ENCODE data around the gene ZNF436. TPM values are rescaled to one million over a fixed set of nuclear protein-coding genes. Genes with fewer than 3 reads are reported as not detected.

The ZNF436 gene
- total and polyA plus RNA-seq, 9 of the 15 experiments (the other 6 are each of a cell fraction or from before 2014, with no cell fraction given): 2.1 to 11.3 (median 6.8) TPM

DNA sequence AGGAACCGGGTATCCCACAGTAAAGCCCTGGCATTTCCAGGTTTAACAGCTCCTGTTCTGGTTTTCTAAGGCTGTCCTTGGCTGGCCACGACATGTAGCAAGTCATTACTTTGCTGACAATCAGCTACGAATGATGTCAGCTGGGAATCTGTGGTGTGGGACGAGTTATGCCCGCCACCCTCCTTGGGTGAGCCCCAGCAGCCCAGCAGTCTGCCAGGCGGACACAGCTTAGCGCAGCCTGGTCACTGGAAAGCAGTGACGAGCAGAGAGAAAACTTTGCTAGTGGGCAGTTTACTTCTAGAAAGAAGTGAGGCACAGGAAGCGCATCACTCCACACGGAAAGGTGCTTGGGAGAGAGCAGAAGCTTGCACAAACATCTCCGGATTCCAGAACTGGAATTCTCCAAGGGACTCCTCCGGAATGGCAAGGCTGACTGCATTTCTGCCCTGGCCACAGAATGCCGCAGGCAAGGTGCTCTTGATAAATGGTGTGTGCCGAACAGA lies 15.5 kb upstream of the ZNF436 start (continued):
- peak; percentile 8; the same call in 1 of the 2 replicates for TF ChIP-seq GATA2 (CRISPR knock-in tag; IDR thresholded peaks at IDR 0.05)

- H3K79me2 ChIP-seq (ENCODE audit: control insufficient read depth, insufficient read depth, low read length): no peaks in the 10 kb centered on the region
- DNase-seq (ENCODE audit: extremely low read depth in 1 of 4, low spot score in 3 of 4) (peak in 3 of 4 experiments; percentile 41 to 71 (median 68)), ATAC-seq (peak; percentile 58), FAIRE-seq (peak; percentile 44)
- H3K4me3 ChIP-seq: no peak overlapping the region
- no TSS peak for BruUV-seq (replicated peaks)
- H3K9me1 ChIP-seq (ENCODE audit: control insufficient read depth, insufficient read depth, low read length): no peaks in the 10 kb centered on the region
- no peaks in the 10 kb centered on the region for H3K36me3 ChIP-seq (ENCODE audit: control insufficient read depth, insufficient read depth, low read length)
- ChIA-PET POLR2A (interaction anchor here (0.6 to 2.3 kb wide), 6 partner anchors 11 to 51 kb away, joined by 3 to 8 read pairs (median 4); partner anchors contain the start of gene ZNF436), CTCF (ENCODE audit: low intra/inter-chr PET ratio) (no interaction called here)
- H2AFZ ChIP-seq (ENCODE audit: low read depth, low read length): peak overlapping the region; percentile 67
- peak overlapping the region; percentile 35 for H3K4me2 ChIP-seq (ENCODE audit: insufficient read depth, low read length)
- no peaks in the 10 kb centered on the region for H3K27me3 ChIP-seq (ENCODE audit: control insufficient read depth in 2 of 2, insufficient read depth in 2 of 2, low read length in 2 of 2)
- peak overlapping the region in 1 of 2 experiments; percentile 62; a peak in 1 of 4 replicates for H3K9ac ChIP-seq (ENCODE audit: insufficient read depth in 1 of 2, low read depth in 2 of 2, low read length in 2 of 2)
- WGBS (ENCODE audit: insufficient coverage, low coverage, missing lambda C conversion rate): 18% methylated on average over 10 of the region's 11 CpGs
- peak overlapping the region; percentile 50; the same call in 1 of the 3 replicates for H3K27ac ChIP-seq (ENCODE audit: extremely low read depth, low read depth, low read length)
- H4K20me1 ChIP-seq (replicated peaks; ENCODE audit: control insufficient read depth, insufficient read depth, low read length): no peaks in the 10 kb centered on the region
- H3K4me1 ChIP-seq (replicated peaks in 1 of 2; ENCODE audit: control insufficient read depth in 2 of 2, insufficient read depth in 2 of 2, low read length in 2 of 2): peaks cover 19 to 41% of the 10 kb centered on the region in 2 experiments
- intact Hi-C loops (cut with micrococcal nuclease): no loop called here
- in situ Hi-C loops (cut with MboI): no loop called here
- no peaks in the 10 kb centered on the region for H3K9me3 ChIP-seq (replicated peaks; ENCODE audit: control insufficient read depth, insufficient read depth, low read depth, low read length)
- TF ChIP-seq ZNF324 (CRISPR knock-in tag; IDR thresholded peaks at IDR 0.05) (no peak), HMG20A (CRISPR knock-in tag; conservative IDR thresholded peaks at IDR 0.05) (no peak), SNRNP70 (optimal IDR thresholded peaks at IDR 0.05; ENCODE audit: low read depth, low read length) (no peak), DMBX1 (CRISPR knock-in tag; IDR thresholded peaks at IDR 0.05; ENCODE audit: borderline replicate concordance) (peak; percentile 31; the same call in 1 of the 2 replicates), ILK (tag; IDR thresholded peaks at IDR 0.05; ENCODE audit: borderline replicate concordance, low read depth) (no peak), LEF1 (IDR thresholded peaks at IDR 0.05) (peak; percentile 25; the same call in 1 of the 2 replicates), BMI1 (IDR thresholded peaks at IDR 0.05; ENCODE audit: low read length) (no peak), ZFP30 (CRISPR knock-in tag; IDR thresholded peaks at IDR 0.05; ENCODE audit: borderline replicate concordance) (no peak), CBFB (CRISPR knock-in tag; IDR thresholded peaks at IDR 0.05) (no peak)
- TF ChIP-seq, protein P1, sequence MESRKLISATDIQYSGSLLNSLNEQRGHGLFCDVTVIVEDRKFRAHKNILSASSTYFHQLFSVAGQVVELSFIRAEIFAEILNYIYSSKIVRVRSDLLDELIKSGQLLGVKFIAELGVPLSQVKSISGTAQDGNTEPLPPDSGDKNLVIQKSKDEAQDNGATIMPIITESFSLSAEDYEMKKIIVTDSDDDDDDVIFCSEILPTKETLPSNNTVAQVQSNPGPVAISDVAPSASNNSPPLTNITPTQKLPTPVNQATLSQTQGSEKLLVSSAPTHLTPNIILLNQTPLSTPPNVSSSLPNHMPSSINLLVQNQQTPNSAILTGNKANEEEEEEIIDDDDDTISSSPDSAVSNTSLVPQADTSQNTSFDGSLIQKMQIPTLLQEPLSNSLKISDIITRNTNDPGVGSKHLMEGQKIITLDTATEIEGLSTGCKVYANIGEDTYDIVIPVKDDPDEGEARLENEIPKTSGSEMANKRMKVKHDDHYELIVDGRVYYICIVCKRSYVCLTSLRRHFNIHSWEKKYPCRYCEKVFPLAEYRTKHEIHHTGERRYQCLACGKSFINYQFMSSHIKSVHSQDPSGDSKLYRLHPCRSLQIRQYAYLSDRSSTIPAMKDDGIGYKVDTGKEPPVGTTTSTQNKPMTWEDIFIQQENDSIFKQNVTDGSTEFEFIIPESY (CRISPR knock-in tag; IDR thresholded peaks at IDR 0.05): no peak
- TF ChIP-seq, protein P2, sequence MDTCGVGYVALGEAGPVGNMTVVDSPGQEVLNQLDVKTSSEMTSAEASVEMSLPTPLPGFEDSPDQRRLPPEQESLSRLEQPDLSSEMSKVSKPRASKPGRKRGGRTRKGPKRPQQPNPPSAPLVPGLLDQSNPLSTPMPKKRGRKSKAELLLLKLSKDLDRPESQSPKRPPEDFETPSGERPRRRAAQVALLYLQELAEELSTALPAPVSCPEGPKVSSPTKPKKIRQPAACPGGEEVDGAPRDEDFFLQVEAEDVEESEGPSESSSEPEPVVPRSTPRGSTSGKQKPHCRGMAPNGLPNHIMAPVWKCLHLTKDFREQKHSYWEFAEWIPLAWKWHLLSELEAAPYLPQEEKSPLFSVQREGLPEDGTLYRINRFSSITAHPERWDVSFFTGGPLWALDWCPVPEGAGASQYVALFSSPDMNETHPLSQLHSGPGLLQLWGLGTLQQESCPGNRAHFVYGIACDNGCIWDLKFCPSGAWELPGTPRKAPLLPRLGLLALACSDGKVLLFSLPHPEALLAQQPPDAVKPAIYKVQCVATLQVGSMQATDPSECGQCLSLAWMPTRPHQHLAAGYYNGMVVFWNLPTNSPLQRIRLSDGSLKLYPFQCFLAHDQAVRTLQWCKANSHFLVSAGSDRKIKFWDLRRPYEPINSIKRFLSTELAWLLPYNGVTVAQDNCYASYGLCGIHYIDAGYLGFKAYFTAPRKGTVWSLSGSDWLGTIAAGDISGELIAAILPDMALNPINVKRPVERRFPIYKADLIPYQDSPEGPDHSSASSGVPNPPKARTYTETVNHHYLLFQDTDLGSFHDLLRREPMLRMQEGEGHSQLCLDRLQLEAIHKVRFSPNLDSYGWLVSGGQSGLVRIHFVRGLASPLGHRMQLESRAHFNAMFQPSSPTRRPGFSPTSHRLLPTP (IDR thresholded peaks at IDR 0.05; ENCODE audit: borderline replicate concordance, extremely low read depth, insufficient read length): no peak
- TF ChIP-seq, protein P3, sequence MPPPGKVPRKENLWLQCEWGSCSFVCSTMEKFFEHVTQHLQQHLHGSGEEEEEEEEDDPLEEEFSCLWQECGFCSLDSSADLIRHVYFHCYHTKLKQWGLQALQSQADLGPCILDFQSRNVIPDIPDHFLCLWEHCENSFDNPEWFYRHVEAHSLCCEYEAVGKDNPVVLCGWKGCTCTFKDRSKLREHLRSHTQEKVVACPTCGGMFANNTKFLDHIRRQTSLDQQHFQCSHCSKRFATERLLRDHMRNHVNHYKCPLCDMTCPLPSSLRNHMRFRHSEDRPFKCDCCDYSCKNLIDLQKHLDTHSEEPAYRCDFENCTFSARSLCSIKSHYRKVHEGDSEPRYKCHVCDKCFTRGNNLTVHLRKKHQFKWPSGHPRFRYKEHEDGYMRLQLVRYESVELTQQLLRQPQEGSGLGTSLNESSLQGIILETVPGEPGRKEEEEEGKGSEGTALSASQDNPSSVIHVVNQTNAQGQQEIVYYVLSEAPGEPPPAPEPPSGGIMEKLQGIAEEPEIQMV (tag; conservative IDR thresholded peaks at IDR 0.05; ENCODE audit: low read depth): no peak
Measured at GRCh38 chr1:23384312-23385058, 14.8 kb upstream of the ZNF436 start.
